Measurements from ENCODE around the gene CLCN6. TPM values are rescaled to one million over a fixed set of nuclear protein-coding genes. Genes with fewer than 3 reads are reported as not detected.

Gene CLCN6
- total RNA-seq, 1 experiment from 2014 or later, result 30.4 TPM

DNA sequence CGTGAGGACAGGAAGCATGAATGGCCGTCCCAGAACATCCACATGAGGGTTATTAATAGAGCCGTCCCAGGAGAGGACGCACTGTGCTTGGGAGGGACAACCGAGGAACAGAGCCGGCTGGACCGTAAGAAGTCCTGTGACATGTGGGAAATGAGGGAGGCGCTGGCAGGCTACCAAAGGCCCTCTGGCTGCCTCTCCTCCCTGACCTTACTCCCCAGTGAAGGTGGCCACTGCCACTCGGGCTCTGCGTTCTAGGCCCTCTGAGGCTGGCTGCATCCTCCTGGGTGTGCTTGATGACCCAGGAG is 68.2 kb downstream of the CLCN6 start:
- POLR2A ChIA-PET, result no interaction called here
- H3K9me3 ChIP-seq, result no peaks in the 10 kb centered on the region
- no peaks in the 10 kb centered on the region for H3K36me3 Mint-ChIP-seq (ENCODE audit: insufficient read depth, unreplicated experiment)
- no peaks in the 10 kb centered on the region for H3K4me1 Mint-ChIP-seq (ENCODE audit: low read depth, unreplicated experiment)
- H3K4me1 ChIP-seq, result no peaks in the 10 kb centered on the region
- H3K9me3 Mint-ChIP-seq (ENCODE audit: unreplicated experiment), result no peaks in the 10 kb centered on the region
- TF ChIP-seq, protein P1, sequence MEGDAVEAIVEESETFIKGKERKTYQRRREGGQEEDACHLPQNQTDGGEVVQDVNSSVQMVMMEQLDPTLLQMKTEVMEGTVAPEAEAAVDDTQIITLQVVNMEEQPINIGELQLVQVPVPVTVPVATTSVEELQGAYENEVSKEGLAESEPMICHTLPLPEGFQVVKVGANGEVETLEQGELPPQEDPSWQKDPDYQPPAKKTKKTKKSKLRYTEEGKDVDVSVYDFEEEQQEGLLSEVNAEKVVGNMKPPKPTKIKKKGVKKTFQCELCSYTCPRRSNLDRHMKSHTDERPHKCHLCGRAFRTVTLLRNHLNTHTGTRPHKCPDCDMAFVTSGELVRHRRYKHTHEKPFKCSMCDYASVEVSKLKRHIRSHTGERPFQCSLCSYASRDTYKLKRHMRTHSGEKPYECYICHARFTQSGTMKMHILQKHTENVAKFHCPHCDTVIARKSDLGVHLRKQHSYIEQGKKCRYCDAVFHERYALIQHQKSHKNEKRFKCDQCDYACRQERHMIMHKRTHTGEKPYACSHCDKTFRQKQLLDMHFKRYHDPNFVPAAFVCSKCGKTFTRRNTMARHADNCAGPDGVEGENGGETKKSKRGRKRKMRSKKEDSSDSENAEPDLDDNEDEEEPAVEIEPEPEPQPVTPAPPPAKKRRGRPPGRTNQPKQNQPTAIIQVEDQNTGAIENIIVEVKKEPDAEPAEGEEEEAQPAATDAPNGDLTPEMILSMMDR (IDR thresholded peaks at IDR 0.05; ENCODE audit: insufficient read depth in 1 of 2, low read depth in 1 of 2, low read length in 1 of 2, severe bottlenecking in 1 of 2, unreplicated experiment in 1 of 2), result no peak
- no peak overlapping the region for H3K4me3 Mint-ChIP-seq (ENCODE audit: unreplicated experiment)
- BruUV-seq (replicated peaks), result no TSS peak
- no peaks in the 10 kb centered on the region for H3K36me3 ChIP-seq (ENCODE audit: control insufficient read depth, insufficient read depth, low read length)
- DNase-seq, result no peak
- H3K4me3 ChIP-seq (ENCODE audit: low read depth, low read length), result no peak overlapping the region
- H3K27me3 Mint-ChIP-seq (ENCODE audit: insufficient read depth, unreplicated experiment), result no peaks in the 10 kb centered on the region
- CTCF ChIA-PET, result no interaction called here
- no peaks in the 10 kb centered on the region for H3K27me3 ChIP-seq (replicated peaks; ENCODE audit: control insufficient read depth, insufficient read depth, low read length)
- no peak overlapping the region for H3K27ac Mint-ChIP-seq (ENCODE audit: unreplicated experiment)
- intact Hi-C loops (cut with micrococcal nuclease; ENCODE audit: unreplicated experiment), result no loop called here

DNA sequence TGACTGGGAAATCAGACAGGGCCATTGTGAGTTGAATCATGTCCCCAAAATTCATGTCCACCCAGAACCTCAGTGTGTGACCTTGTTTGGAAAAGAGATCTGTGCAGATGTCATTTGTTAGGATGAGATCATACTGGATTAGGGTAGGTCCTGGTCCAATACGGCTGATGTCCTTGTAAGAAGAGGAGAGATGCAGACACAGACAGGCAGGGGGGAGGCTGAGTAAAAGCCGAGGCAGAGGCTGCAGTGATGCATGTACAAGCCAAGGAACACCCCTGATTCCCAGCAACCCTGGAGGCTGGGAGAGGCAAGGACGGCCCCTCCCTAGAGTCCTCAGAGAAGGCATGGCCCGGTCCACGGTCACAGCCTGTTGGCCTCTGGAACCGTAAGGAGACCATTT is 68.6 kb downstream of the CLCN6 start:
- DNase-seq, result no peak
- POLR2A ChIA-PET, result no interaction called here
- H3K4me3 ChIP-seq (ENCODE audit: low read depth, low read length), result no peak overlapping the region
- Mint-ChIP-seq H3K4me3 (ENCODE audit: unreplicated experiment) (no peak overlapping the region), H3K27me3 (ENCODE audit: insufficient read depth, unreplicated experiment) (no peaks in the 10 kb centered on the region), H3K27ac (ENCODE audit: unreplicated experiment) (no peak overlapping the region), H3K36me3 (ENCODE audit: insufficient read depth, unreplicated experiment) (no peaks in the 10 kb centered on the region), H3K4me1 (ENCODE audit: low read depth, unreplicated experiment) (no peaks in the 10 kb centered on the region), H3K9me3 (ENCODE audit: unreplicated experiment) (no peaks in the 10 kb centered on the region)
- no peaks in the 10 kb centered on the region for H3K9me3 ChIP-seq
- H3K4me1 ChIP-seq, result no peaks in the 10 kb centered on the region
- intact Hi-C loops (cut with micrococcal nuclease; ENCODE audit: unreplicated experiment), result no loop called here
- no TSS peak for BruUV-seq (replicated peaks)
- TF ChIP-seq, protein P1 (IDR thresholded peaks at IDR 0.05; ENCODE audit: insufficient read depth in 1 of 2, low read depth in 1 of 2, low read length in 1 of 2, severe bottlenecking in 1 of 2, unreplicated experiment in 1 of 2), result no peak
- no peaks in the 10 kb centered on the region for H3K36me3 ChIP-seq (ENCODE audit: control insufficient read depth, insufficient read depth, low read length)
- H3K27me3 ChIP-seq (replicated peaks; ENCODE audit: control insufficient read depth, insufficient read depth, low read length), result no peaks in the 10 kb centered on the region
- CTCF ChIA-PET, result interaction anchor here (0.5 kb wide), 1 partner anchor 17 kb away, joined by 3 read pairs; no protein-coding TSS in a partner anchor

DNA sequence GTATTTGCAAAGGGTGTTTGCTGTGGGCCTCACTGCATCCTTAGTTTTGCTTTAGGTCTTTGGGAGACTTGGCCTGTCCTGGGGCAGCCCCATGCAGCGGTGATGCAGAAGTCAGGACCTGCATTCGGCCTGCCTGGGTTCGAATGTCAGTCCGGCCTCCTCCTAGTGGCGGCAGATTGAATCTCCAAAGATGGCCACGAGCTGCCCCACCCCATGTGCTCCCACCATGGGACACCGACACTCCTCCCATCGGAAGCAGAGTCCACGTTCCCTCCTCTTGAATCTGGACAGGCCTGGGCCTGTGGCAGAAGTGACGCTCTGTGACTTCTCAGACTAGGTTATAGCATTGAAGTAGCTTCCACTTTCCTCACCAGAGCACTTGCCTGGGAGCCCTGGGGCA is 69.1 kb downstream of the CLCN6 start:
- DNase-seq, result no peak
- ChIA-PET CTCF (interaction anchor here (0.5 kb wide), 1 partner anchor 18 kb away, joined by 3 read pairs; no protein-coding TSS in a partner anchor), POLR2A (no interaction called here)
- Mint-ChIP-seq H3K4me3 (ENCODE audit: unreplicated experiment) (no peak overlapping the region), H3K27ac (ENCODE audit: unreplicated experiment) (no peak overlapping the region), H3K9me3 (ENCODE audit: unreplicated experiment) (no peaks in the 10 kb centered on the region), H3K36me3 (ENCODE audit: insufficient read depth, unreplicated experiment) (no peaks in the 10 kb centered on the region), H3K4me1 (ENCODE audit: low read depth, unreplicated experiment) (no peaks in the 10 kb centered on the region), H3K27me3 (ENCODE audit: insufficient read depth, unreplicated experiment) (no peaks in the 10 kb centered on the region)
- Histone ChIP-seq H3K36me3 (ENCODE audit: control insufficient read depth, insufficient read depth, low read length) (no peaks in the 10 kb centered on the region), H3K4me3 (ENCODE audit: low read depth, low read length) (no peak overlapping the region), H3K27me3 (replicated peaks; ENCODE audit: control insufficient read depth, insufficient read depth, low read length) (no peaks in the 10 kb centered on the region), H3K9me3 (no peaks in the 10 kb centered on the region), H3K4me1 (no peaks in the 10 kb centered on the region)
- no TSS peak for BruUV-seq (replicated peaks)
- intact Hi-C loops (cut with micrococcal nuclease; ENCODE audit: unreplicated experiment), result no loop called here
- TF ChIP-seq, protein P1 (IDR thresholded peaks at IDR 0.05; ENCODE audit: insufficient read depth in 1 of 2, low read depth in 1 of 2, low read length in 1 of 2, severe bottlenecking in 1 of 2, unreplicated experiment in 1 of 2), result no peak

Data from Caco-2 (cell line).